ENCODE data around the gene DGCR2.

GRCh38 chr22:19122752-19123492, 710 bp upstream of the DGCR2 start:
- TF ChIP-seq EZH2 (IDR thresholded peaks at IDR 0.05; ENCODE audit: borderline replicate concordance, low read depth, low read length, poor library complexity, severe bottlenecking): no peak
- TF ChIP-seq, protein P1, sequence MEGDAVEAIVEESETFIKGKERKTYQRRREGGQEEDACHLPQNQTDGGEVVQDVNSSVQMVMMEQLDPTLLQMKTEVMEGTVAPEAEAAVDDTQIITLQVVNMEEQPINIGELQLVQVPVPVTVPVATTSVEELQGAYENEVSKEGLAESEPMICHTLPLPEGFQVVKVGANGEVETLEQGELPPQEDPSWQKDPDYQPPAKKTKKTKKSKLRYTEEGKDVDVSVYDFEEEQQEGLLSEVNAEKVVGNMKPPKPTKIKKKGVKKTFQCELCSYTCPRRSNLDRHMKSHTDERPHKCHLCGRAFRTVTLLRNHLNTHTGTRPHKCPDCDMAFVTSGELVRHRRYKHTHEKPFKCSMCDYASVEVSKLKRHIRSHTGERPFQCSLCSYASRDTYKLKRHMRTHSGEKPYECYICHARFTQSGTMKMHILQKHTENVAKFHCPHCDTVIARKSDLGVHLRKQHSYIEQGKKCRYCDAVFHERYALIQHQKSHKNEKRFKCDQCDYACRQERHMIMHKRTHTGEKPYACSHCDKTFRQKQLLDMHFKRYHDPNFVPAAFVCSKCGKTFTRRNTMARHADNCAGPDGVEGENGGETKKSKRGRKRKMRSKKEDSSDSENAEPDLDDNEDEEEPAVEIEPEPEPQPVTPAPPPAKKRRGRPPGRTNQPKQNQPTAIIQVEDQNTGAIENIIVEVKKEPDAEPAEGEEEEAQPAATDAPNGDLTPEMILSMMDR (conservative IDR thresholded peaks at IDR 0.05; ENCODE audit: low read depth, low read length): no peak
